ENCODE results near the gene GNAZ. TPM values are rescaled to one million over a fixed set of nuclear protein-coding genes. Genes with fewer than 3 reads are reported as not detected.

Gene GNAZ
- total and polyA plus RNA-seq, 7 experiments from 2014 or later: 0.12 to 2.0 (median 0.31) TPM; not detected in 3

GRCh38 chr22:23068096-23068831 is 2.1 kb upstream of the GNAZ start:
- intact Hi-C loops (cut with micrococcal nuclease): no loop called here
- Mint-ChIP-seq H3K9me3 (peaks cover 0 to 1% (median 0%) of the 10 kb centered on the region in 11 donors), H3K36me3 (no peaks in the 10 kb centered on the region), H3K4me1 (peaks cover 5 to 25% (median 16%) of the 10 kb centered on the region in 7 donors), H3K4me3 (peak overlapping the region in 4 of 10 donors; percentile 25 to 85 (median 74)), H3K27me3 (peaks cover 0 to 38% (median 4%) of the 10 kb centered on the region in 5 donors), H3K27ac (peak overlapping the region in 3 of 9 donors; percentile 2 to 60 (median 14))
- no peak overlapping the region for H3K4me3 ChIP-seq (ENCODE audit: low read length)
- no peak for ATAC-seq
- H3K36me3 ChIP-seq (ENCODE audit: control insufficient read depth in 2 of 3, insufficient read depth in 3 of 3, low read length in 3 of 3): no peaks in the 10 kb centered on the region
- no peak overlapping the region for H3K27ac ChIP-seq (ENCODE audit: low read depth, low read length)
- DNase-seq: no peak
- no peaks in the 10 kb centered on the region for H3K9me3 ChIP-seq (ENCODE audit: control insufficient read depth in 2 of 3, low read length in 3 of 3)
- peaks cover 9 to 10% of the 10 kb centered on the region in 2 donors for H3K4me1 ChIP-seq (ENCODE audit: control insufficient read depth in 2 of 2, insufficient read depth in 2 of 2, low read length in 2 of 2)
- POLR2A ChIA-PET: no interaction called here
- CTCF ChIA-PET: no interaction called here
- H3K27me3 ChIP-seq (ENCODE audit: control insufficient read depth in 2 of 2, insufficient read depth in 2 of 2, low read length in 2 of 2): no peaks in the 10 kb centered on the region

DNA sequence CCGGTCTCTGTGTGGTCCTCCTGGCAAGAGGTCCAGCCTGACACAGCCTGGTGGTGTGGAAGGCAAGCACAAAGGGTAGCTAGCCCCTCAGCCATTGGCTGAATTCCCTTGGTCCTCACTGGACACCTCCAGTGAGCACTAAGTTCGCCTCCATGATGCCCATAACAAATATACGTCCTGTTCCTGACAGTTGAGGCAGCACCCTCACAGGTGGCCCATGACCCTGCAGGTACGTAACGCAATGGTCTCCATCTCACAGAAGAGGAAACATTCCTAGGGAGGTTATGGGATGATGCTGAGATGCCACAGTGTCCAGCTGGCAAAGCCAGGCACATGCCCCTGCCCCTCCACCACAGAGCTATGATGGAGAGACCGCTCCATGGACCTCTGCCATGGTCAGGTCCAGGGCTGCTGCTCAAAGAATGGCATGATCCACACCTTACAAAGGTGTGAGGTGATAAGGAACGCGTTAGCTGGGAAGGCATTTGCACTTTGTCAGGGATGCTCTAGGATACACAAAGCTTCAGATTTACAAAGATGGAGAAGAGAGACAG is 1.4 kb upstream of the GNAZ start:
- peaks cover 5 to 25% (median 16%) of the 10 kb centered on the region in 7 donors for H3K4me1 Mint-ChIP-seq
- Histone ChIP-seq H3K27ac (ENCODE audit: low read depth, low read length) (no peak overlapping the region), H3K36me3 (ENCODE audit: control insufficient read depth in 2 of 3, insufficient read depth in 3 of 3, low read length in 3 of 3) (no peaks in the 10 kb centered on the region), H3K27me3 (ENCODE audit: control insufficient read depth in 2 of 2, insufficient read depth in 2 of 2, low read length in 2 of 2) (no peaks in the 10 kb centered on the region), H3K4me1 (ENCODE audit: control insufficient read depth in 2 of 2, insufficient read depth in 2 of 2, low read length in 2 of 2) (peaks cover 9 to 10% of the 10 kb centered on the region in 2 donors), H3K4me3 (ENCODE audit: low read length) (no peak overlapping the region), H3K9me3 (ENCODE audit: control insufficient read depth in 2 of 3, low read length in 3 of 3) (no peaks in the 10 kb centered on the region)
- peak overlapping the region; percentile 26 to 90 (median 82) for H3K4me3 Mint-ChIP-seq
- H3K27me3 Mint-ChIP-seq: peaks cover 0 to 44% (median 4%) of the 10 kb centered on the region in 5 donors
- no peak for ATAC-seq
- intact Hi-C loops (cut with micrococcal nuclease): no loop called here
- ChIA-PET POLR2A (interaction anchor here (0.6 kb wide), 1 partner anchor 24 kb away, joined by 3 read pairs; no protein-coding TSS in a partner anchor), CTCF (no interaction called here)
- peak overlapping the region in 3 of 9 donors; percentile 36 to 90 (median 49) for H3K27ac Mint-ChIP-seq
- DNase-seq: no peak
- no peaks in the 10 kb centered on the region for H3K36me3 Mint-ChIP-seq
- peaks cover 0 to 1% (median 0%) of the 10 kb centered on the region in 11 donors for H3K9me3 Mint-ChIP-seq

DNA sequence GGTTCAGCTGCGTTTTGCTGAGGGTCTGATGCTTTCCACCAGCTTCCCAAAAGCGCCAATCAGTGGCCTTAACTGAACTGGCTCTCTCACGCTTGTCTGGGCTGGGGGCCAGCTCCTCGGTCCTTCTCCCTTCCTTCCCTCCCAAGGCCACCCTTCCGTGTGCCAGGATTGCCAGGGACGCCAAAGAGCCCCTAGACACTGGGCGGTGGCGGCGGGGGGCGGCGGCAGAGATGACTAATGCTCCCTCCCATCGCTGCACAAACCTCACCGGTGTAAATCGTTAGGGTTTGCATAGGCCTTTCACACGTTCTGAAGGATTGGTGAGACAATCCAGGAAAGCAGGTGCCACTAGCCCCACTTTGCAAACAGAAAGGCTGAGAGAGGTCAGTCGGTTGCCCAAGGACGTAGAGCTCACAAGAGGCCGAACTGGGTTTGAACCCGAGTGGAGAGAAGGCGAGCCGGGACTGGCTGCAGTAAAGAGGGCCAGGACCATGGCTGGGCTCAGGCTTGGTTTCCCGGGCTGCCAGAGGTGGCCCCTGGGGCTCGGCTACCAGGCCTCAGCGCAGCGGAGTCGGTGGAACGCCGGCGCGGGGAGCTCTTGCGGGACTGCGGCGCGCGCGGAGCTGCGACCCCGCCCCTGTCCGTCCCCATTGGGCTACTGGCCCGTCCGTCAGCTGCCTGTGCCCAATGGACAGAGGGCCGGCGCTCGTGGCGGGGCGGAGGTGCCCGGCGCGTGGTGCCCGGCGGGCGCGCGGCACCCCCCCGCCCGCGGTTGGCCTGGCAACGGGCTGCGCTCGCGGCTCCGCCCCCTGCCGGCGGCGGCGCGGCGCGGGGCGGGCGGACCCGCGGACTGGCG is 589 bp upstream of the GNAZ start:
- DNase-seq: peak; percentile 82 to 92 (median 87)
- Mint-ChIP-seq H3K27ac (peak overlapping the region in 8 of 9 donors; percentile 29 to 90 (median 54)), H3K4me1 (peaks cover 5 to 25% (median 16%) of the 10 kb centered on the region in 7 donors), H3K9me3 (peaks cover 0 to 1% (median 0%) of the 10 kb centered on the region in 11 donors), H3K27me3 (peaks cover 0 to 45% (median 9%) of the 10 kb centered on the region in 5 donors), H3K36me3 (no peaks in the 10 kb centered on the region), H3K4me3 (peak overlapping the region; percentile 79 to 92 (median 85))
- H3K4me3 ChIP-seq (ENCODE audit: low read length): peak overlapping the region; percentile 75
- H3K36me3 ChIP-seq (ENCODE audit: control insufficient read depth in 2 of 3, insufficient read depth in 3 of 3, low read length in 3 of 3): no peaks in the 10 kb centered on the region
- peak overlapping the region; percentile 40 for H3K27ac ChIP-seq (ENCODE audit: low read depth, low read length)
- POLR2A ChIA-PET: interaction anchor here (0.6 kb wide), 1 partner anchor 25 kb away, joined by 3 read pairs; no protein-coding TSS in a partner anchor
- H3K9me3 ChIP-seq (ENCODE audit: control insufficient read depth in 2 of 3, low read length in 3 of 3): no peaks in the 10 kb centered on the region
- CTCF ChIA-PET: no interaction called here
- peak; percentile 99 for ATAC-seq
- no peaks in the 10 kb centered on the region for H3K27me3 ChIP-seq (ENCODE audit: control insufficient read depth in 2 of 2, insufficient read depth in 2 of 2, low read length in 2 of 2)
- intact Hi-C loops (cut with micrococcal nuclease): loop anchor here in 1 of 2 donors (1.0 to 5.0 kb wide), 2 partner anchors 58 to 76 kb away; partner anchors contain the start of gene RAB36
- H3K4me1 ChIP-seq (ENCODE audit: control insufficient read depth in 2 of 2, insufficient read depth in 2 of 2, low read length in 2 of 2): peaks cover 9 to 10% of the 10 kb centered on the region in 2 donors

- Mint-ChIP-seq H3K4me1 (peaks cover 5 to 25% (median 16%) of the 10 kb centered on the region in 7 donors), H3K27ac (peak overlapping the region in 5 of 9 donors; percentile 32 to 90 (median 59)), H3K4me3 (peak overlapping the region; percentile 47 to 86 (median 72)), H3K9me3 (peaks cover 0 to 1% (median 0%) of the 10 kb centered on the region in 11 donors), H3K36me3 (no peaks in the 10 kb centered on the region), H3K27me3 (peaks cover 0 to 45% (median 9%) of the 10 kb centered on the region in 5 donors)
- ATAC-seq: no peak
- Histone ChIP-seq H3K9me3 (ENCODE audit: control insufficient read depth in 2 of 3, low read length in 3 of 3) (no peaks in the 10 kb centered on the region), H3K36me3 (ENCODE audit: control insufficient read depth in 2 of 3, insufficient read depth in 3 of 3, low read length in 3 of 3) (no peaks in the 10 kb centered on the region), H3K4me3 (ENCODE audit: low read length) (peak overlapping the region; percentile 51), H3K27ac (ENCODE audit: low read depth, low read length) (peak overlapping the region; percentile 16), H3K4me1 (ENCODE audit: control insufficient read depth in 2 of 2, insufficient read depth in 2 of 2, low read length in 2 of 2) (peaks cover 9 to 10% of the 10 kb centered on the region in 2 donors), H3K27me3 (ENCODE audit: control insufficient read depth in 2 of 2, insufficient read depth in 2 of 2, low read length in 2 of 2) (no peaks in the 10 kb centered on the region)
- intact Hi-C loops (cut with micrococcal nuclease): loop anchor here in 1 of 2 donors (5.0 kb wide), 1 partner anchor 56 kb away; no protein-coding TSS in a partner anchor
- POLR2A ChIA-PET: no interaction called here
- no peak for DNase-seq
- CTCF ChIA-PET: no interaction called here
These were observed 1.1 kb downstream of the GNAZ start for GRCh38 chr22:23071230-23072076.

DNA sequence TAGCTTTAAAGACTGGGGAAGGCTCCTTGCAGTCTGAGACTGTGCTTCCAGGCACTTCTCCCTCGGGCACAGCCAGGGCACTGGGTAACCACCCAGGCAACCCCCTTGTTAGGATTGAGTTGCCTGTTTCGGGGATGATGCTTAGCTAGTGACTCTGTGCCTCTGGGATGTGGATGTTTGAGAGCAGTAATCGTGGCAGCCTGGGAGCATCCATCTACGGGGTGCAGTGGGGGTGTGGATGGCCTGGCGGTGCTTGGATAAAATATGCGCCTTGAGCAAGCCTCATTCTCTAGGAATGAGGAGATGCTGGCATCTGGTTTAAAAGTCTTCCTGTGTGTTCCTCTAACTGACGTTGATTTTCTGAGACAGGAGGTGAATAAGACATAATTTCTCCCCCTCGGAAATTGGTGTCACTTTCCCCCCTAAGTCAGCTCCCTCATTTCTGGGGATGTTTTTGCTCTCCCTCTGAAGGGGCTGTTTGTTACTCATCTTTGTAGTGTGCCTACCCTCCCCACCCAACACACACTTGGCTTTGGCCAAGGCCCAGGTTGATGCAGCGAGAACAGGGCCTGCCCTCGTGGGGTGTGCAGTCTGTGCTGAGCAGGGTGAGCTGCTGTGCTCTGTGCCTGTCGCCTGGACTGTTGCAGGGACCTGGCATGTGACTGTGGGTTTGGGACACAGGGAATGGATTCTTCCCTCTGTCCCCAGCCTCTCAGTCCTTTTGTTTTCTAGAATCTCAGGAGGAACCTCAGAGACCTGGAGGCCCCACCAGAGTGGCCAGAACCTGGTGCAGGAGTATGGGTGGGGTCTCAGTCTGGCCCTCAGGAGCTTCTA is 2.0 kb downstream of the GNAZ start:
- Mint-ChIP-seq H3K27ac (peak overlapping the region in 1 of 9 donors; percentile 25), H3K4me1 (peaks cover 5 to 25% (median 16%) of the 10 kb centered on the region in 7 donors), H3K9me3 (peaks cover 0 to 1% (median 0%) of the 10 kb centered on the region in 11 donors), H3K27me3 (peaks cover 0 to 45% (median 9%) of the 10 kb centered on the region in 5 donors), H3K36me3 (no peaks in the 10 kb centered on the region), H3K4me3 (peak overlapping the region in 8 of 10 donors; percentile 21 to 81 (median 44))
- H3K4me3 ChIP-seq (ENCODE audit: low read length): no peak overlapping the region
- no peak for DNase-seq
- H3K27me3 ChIP-seq (ENCODE audit: control insufficient read depth in 2 of 2, insufficient read depth in 2 of 2, low read length in 2 of 2): no peaks in the 10 kb centered on the region
- no peak for ATAC-seq
- no peaks in the 10 kb centered on the region for H3K9me3 ChIP-seq (ENCODE audit: control insufficient read depth in 2 of 3, low read length in 3 of 3)
- H3K36me3 ChIP-seq (ENCODE audit: control insufficient read depth in 2 of 3, insufficient read depth in 3 of 3, low read length in 3 of 3): no peaks in the 10 kb centered on the region
- no peak overlapping the region for H3K27ac ChIP-seq (ENCODE audit: low read depth, low read length)
- CTCF ChIA-PET: no interaction called here
- peaks cover 9 to 10% of the 10 kb centered on the region in 2 donors for H3K4me1 ChIP-seq (ENCODE audit: control insufficient read depth in 2 of 2, insufficient read depth in 2 of 2, low read length in 2 of 2)
- intact Hi-C loops (cut with micrococcal nuclease): loop anchor here in 1 of 2 donors (5.0 kb wide), 1 partner anchor 55 kb away; no protein-coding TSS in a partner anchor
- POLR2A ChIA-PET: no interaction called here

All from naive thymus-derived CD4-positive, alpha-beta T cell (primary cell).